Measurements from ENCODE around the gene SP6. TPM values are rescaled to one million over a fixed set of nuclear protein-coding genes. Genes with fewer than 3 reads are reported as not detected.

The SP6 gene
- total RNA-seq (2022; extraction: Qiagen RNA extraction; ENCODE audit: low read depth), result 2.6 to 3.0 TPM (median 2.8 TPM) in 5 replicates

DNA sequence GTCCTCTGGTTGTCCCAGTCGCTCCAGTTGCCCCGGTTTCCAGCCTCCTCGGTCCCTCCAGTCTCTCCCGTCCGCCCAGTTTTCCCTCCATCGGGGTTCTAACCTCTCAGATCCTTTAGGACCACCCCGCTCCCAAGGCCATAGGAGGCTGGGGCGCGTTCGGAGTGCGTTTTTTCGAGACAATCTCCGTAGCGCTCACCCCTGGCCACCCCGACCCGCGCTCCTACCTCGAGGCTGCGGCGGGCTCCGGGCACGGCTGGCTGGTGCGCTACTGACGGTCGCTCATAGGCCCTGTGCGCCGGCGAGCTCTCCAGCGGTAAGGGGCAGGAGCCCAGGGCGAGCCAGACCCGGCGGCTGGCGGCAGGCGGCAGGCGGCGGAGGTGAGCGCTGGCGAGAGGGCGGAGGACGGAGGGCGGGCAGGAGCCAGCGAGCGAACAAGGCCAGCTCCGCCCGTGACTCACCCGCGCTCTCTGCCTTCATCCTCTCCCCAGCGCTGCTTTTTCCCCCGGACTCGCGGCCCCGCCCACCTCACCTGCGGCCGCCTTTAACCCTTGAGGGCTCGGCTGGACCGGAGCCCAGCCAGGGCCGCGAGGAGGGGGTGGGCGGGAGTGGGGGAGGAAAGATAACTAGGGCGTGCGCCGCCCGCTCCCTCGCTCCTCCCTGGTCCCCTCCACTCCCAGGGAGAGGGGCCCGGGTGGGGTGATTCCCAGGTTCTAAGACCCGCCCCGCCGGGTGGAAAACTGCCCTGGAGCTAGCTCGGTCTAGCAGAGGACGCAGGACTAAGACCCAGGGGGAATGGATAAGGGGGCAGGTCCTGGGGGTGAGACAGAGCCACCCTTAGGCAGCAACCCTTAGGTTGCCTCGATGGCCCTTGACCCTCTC, at the start of gene SP6:
Gene SP6 (minus strand): TSS at position 472 of the 882 bp plus-strand sequence. CDS start 2,734 bp downstream, outside the sequence.

DNA sequence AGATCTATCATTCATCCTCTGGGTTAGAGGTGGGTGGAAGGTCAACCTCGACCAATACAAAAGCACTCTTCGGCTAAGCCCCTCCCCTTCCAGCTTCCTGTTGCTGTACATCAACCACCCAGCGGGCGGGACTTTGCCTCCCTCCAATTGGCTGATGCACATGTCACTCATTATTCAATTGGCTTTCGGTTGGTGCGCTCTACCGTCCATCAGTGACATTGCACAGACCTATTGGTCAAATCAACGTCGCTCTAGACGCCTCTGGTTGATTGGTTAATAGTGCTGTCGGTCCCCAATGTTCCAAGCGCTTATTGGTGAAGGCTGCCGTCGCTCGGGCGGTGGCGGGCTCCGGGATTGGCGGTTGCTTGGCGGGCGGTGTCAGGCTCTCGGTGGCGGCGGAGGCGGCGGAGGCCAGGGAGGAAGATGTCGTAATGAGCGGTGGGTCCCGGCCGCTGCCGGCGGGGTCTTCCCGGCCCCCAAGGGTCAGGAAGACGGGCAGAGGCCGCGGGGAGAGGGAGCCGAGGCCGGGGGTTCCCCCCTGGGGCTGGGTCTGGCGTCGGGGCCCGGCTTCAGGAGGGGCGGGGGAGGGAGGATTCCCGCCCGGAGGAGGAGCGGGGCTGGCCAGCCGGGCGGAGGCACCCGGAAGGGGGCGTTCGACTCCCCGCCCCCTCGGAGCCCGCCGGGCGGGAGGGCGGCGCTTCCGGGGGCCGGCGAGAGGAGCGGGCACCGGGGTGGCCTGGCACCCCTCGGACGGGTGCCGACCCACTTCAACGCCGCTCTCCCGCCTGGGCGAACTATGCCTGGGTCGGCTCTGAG, 45.1 kb upstream of the SP6 start, which contains the start of gene SP2:
Gene SP2 (plus strand): TSS at position 381 of the 816 bp plus-strand sequence. CDS start 51 bp downstream, at position 432.

DNA sequence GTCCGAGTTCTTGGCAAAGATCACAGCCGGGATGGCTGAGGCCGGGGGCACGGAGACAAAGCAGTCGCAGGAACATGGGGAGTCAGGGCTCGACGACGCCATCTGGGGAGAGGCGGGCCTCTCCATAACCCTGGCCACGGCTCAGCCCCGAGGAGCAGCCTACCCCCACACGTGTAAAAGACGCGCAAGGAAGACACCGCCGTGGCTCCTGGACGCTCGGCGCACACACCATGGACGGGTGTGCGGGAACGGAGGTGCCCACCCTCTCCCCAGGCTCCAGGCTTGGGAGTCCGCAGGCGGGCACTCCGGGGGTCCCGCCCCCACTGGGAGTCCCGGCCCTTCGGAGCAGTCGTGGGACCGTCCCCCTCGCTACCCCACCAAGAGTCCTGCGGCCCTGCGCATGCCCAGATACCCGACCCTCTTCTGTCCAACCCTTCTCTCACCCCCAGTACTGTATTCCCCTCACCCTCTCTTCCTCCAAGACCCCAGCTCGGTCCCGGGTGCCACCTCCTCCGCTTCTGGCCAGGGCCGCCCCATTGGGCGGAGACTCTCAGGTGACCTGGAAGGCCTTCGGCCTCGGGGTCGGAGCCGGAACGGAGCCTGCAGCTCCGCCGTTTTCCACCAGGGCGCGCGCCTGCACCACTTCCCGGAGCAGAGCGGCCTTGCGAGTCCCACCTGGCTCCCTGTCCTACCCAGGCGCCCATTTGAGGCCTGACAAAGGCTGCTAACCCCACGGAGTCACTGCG, 10.0 kb downstream of the SP6 start, which contains the start of gene SCRN2:
Gene SCRN2 (minus strand): TSS at position 532 of the 746 bp plus-strand sequence. CDS start 430 bp downstream, at position 102.

DNA sequence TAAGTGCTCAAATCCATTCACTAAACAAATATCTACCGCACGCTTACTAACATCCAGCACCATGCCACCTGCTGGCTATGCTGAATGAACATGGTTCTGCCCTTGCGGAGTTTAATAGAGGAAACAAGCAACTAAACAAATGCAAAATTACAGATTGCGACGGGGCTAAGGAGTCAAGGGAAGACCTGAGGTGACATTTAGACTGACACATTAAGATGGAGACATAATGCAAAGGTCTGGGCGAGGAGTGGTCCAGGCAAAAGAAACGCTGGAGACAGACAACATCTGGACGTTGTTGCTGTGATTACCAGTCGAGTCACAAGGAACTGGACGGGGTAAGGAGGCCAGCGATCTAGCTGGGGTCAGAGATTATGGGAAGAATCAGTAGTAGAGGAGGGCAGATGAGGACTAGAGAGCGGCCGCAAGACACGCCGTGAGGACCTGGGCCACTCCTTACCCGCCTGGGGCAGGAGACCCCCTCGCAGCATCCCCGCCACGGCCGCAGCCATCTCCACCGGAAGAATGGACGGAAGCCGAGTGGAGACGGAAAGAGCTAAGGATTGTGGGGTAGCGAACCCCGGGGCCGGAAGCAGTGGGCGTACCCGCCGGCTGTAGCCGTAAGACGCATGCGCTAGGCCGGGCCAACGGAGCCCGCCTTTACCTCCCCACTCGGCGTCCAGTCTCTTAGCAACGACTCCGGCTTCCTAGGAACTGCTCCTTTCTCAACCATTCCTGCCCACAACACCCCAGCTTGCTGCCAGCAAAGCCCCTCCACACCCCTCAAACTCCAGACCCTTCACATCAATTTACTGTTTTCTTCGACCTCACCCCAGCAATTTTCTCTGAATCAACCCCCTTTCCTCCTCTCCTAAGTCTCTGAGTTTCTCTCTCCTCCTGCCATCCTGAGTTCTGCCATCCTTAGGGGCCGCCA, 19.7 kb downstream of the SP6 start, which contains the start of the genes LRRC46 and MRPL10:
Gene LRRC46 (plus strand): TSS at position 668 of the 931 bp plus-strand sequence. CDS start 320 bp downstream, outside the sequence.
Gene MRPL10 (minus strand): TSS at position 539 of the 931 bp plus-strand sequence. CDS start 30 bp downstream, at position 509.

DNA sequence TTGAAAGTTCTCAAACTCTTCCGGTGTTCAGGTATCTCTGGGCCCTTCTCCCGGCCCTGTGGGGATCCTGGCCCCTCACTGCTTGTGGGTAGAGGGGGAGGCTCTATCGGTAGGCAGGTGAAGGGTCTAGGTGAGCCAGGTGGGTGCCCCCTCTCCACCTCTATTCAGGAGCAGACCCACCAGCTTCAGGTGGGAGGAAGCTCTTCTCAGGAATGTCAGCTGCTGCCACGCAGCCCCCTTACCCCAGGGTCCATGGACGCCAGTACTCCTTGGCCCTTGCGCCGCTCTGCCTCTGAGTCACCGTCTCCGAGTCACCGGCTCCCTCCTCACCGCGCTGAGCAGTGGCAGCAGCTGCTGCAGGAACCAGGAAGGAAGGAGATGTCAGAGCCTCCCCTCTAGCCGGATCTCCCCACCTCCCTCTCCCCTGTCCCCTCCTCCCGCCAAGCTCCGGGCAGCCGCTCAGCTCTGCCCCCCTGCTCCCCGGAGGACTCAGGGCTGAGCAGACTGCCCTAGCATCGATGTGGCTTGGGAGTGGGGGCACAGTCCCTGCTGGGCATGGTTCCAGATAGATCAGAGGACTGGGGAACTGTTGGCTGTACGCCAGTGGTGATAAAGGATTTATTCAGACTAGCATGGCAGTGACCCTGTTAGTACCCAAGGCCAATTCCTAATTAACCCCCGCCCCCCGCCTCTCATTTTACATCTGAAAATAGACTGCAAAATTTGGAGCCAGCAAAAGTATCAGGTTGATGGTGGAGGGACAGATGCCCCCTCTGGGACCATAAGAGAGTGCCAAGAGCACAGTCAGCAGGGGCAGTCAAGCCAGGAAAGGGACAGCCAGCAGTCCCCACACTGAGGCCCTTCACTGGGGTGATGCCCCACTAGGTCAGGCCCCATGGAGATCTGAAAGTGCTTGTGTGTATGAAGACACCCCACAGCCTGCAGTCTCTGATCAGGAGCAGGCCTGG, 29.3 kb downstream of the SP6 start, which contains the start of gene OSBPL7:
Gene OSBPL7 (minus strand): TSS at position 371 of the 968 bp plus-strand sequence. CDS start 1,516 bp downstream, outside the sequence.

Other genes starting within 250 kb of the SP6 start
- 304 to 452 TPM (median 331 TPM) in 5 replicates for gene KPNB1, start 201.2 kb downstream of the SP6 start, total RNA-seq (2022; extraction: Qiagen RNA extraction; ENCODE audit: low read depth)
- gene TBKBP1, start 157.0 kb downstream of the SP6 start, total RNA-seq (2022; extraction: Qiagen RNA extraction; ENCODE audit: low read depth), result 3.8 to 6.6 TPM (median 5.6 TPM) in 5 replicates
- 0.05 to 0.07 TPM (median 0.07 TPM) in 4 of 5 replicates, not detected in the other for gene TBX21, start 117.9 kb downstream of the SP6 start, total RNA-seq (2022; extraction: Qiagen RNA extraction; ENCODE audit: low read depth)
- 7.2 to 9.4 TPM (median 8.9 TPM) in 5 replicates for gene OSBPL7, start 29.4 kb downstream of the SP6 start, total RNA-seq (2022; extraction: Qiagen RNA extraction; ENCODE audit: low read depth)
- gene MRPL10, start 19.6 kb downstream of the SP6 start, total RNA-seq (2022; extraction: Qiagen RNA extraction; ENCODE audit: low read depth), result 87.6 to 113 TPM (median 96.3 TPM) in 5 replicates
- 2.7 to 4.1 TPM (median 3.6 TPM) in 5 replicates for gene LRRC46, start 19.5 kb downstream of the SP6 start, total RNA-seq (2022; extraction: Qiagen RNA extraction; ENCODE audit: low read depth)
- 30.1 to 39.1 TPM (median 34.5 TPM) in 5 replicates for gene SCRN2, start 9.9 kb downstream of the SP6 start, total RNA-seq (2022; extraction: Qiagen RNA extraction; ENCODE audit: low read depth)
- gene SP2, start 45.1 kb upstream of the SP6 start, total RNA-seq (2022; extraction: Qiagen RNA extraction; ENCODE audit: low read depth), result 15.8 to 17.2 TPM (median 16.7 TPM) in 5 replicates
- gene PNPO, start 90.4 kb upstream of the SP6 start, total RNA-seq (2022; extraction: Qiagen RNA extraction; ENCODE audit: low read depth), result 20.8 to 23.3 TPM (median 21.6 TPM) in 5 replicates
- 0.08 to 0.20 TPM (median 0.15 TPM) in 4 of 5 replicates, not detected in the other for gene PRR15L, start 106.7 kb upstream of the SP6 start, total RNA-seq (2022; extraction: Qiagen RNA extraction; ENCODE audit: low read depth)
- 104 to 121 TPM (median 107 TPM) in 5 replicates for gene CDK5RAP3, start 120.0 kb upstream of the SP6 start, total RNA-seq (2022; extraction: Qiagen RNA extraction; ENCODE audit: low read depth)
- 14.9 to 18.9 TPM (median 17.5 TPM) in 5 replicates for gene COPZ2, start 186.6 kb upstream of the SP6 start, total RNA-seq (2022; extraction: Qiagen RNA extraction; ENCODE audit: low read depth)
- gene NFE2L1, start 197.2 kb upstream of the SP6 start, total RNA-seq (2022; extraction: Qiagen RNA extraction; ENCODE audit: low read depth), result 103 to 115 TPM (median 110 TPM) in 5 replicates

Measured in A549 treated with CpdA at 1 μM for 4 hours (cell line).